GM19099 (cell line): ENCODE results near the gene CCSER1.

Source experiments
- POLR2A ChIP-seq: IDR thresholded peaks from 3 replicates; pipeline ENCODE4 v1.6.1; 2011; ENCODE audit warnings: low read depth; ENCODE audit not compliant: insufficient read length; ENCODE audit errors: extremely low read depth

The CCSER1 gene

GRCh38 chr4:91118597-91118996, 991.4 kb downstream of the CCSER1 start:
- TF ChIP-seq POLR2A = no peak

DNA sequence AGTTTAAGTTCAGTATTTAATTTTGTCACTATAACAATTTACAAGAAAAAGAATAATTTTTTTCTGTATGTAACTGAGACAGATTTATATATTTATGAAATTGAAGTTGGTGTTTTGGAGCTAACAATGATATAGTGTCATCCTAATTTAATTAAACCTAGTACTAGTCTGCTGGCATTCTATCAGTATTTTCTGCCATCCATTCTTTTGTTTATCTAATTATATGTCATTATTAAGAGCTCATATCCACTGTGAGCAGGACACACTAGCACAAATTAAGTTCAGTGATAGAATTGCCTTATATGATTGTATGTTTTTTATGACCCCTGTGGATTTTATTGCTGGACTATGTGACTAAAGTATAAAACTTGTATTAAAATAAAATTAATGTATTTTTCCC, 996.5 kb downstream of the CCSER1 start:
- no peak for TF ChIP-seq POLR2A

DNA sequence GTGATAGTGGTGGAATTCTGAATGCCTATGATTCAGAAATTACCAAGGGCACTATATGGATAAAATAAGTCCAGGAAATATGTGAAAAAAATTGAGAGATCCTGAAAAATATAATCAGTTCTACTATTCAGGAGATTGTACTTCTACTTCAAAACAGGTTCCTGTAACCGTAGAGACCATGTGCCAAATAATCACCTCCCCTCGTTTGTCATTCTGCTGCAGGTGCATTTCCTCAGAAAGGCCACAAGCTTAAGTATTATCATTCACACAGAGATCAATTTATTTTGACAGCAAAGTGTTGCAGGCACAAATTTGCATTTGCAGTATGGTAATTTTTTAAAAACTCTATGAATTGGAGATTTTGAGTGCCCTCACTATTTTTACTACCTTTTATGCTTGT, 1000.0 kb downstream of the CCSER1 start:
- TF ChIP-seq POLR2A = no peak

DNA sequence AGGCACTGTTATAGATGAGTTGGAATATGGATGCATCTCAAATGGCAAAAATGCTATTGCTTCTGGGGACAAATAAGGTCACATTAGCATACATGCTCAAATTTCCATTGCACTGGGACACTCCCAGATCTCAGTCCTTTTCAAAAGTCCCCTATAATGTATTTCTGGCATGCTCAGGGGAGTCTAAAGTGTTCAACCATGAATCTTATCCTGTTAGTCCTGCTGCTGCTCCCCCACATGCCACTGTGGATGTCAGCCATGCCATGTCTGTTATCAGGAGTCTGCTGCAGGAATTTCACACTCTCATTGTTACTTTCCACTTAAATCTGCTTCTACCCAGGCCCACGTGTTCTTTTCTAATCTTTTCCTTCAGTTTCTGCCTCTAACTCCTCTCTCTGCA, 1000.6 kb downstream of the CCSER1 start:
- no peak for TF ChIP-seq POLR2A

DNA sequence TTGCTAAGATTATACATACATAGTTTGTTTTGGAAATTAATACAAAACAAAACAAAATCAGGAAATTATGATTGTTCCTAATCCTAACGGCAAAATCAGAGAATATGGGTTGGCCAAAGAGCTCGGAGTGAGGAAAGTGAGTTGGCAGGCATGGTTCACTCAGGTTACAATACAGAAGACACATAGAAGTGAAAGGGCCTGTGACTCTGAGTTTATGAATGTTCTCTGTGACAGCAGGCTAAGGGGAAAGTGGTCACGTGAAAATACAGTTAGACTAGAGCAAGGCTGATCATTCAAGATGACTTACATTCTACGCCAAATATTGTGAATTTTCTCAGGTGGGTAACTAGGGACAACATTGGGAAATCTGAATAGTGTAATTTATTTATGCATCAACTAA, 1001.3 kb downstream of the CCSER1 start:
- TF ChIP-seq POLR2A = no peak

- no peak for TF ChIP-seq POLR2A
Observed at GRCh38 chr4:91147067-91147466, 1019.9 kb downstream of the CCSER1 start.

DNA sequence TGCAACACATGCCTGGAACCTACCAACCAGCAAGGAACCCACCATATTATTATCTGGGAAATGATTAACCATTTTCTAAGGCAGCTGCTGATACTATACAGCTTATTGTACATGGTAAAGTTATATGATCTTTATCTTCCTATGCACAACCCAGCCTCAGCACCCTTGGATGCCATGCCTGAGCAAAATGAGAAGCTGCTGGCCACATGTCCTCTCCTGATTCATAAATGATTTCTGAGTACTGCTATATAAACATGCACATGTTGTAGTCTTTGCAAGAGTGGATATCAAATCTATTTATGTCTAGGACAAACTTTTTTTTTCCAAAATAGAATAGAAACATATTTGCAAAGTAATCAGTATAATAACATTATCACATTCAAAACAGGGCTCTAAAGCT, 1043.6 kb downstream of the CCSER1 start:
- TF ChIP-seq POLR2A = no peak

DNA sequence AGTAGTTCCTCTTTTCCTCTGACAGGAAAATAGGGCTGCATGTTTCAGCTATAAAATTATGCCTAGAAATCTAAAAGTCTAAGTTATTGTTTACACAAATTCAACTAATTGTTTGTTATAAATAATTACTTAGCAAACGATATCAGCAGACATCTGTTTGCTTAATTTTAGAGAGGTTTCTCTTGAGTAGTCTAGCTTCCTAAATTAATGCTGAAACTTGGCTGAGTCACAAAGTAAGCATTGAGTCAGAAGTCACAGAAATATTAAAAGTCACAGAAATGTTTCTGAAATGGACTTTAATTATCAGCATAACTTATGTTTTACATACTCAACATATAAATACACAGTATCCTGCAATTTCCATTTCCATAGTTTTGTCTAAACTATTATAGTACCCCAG, 1044.0 kb downstream of the CCSER1 start:
- no peak for TF ChIP-seq POLR2A

GRCh38 chr4:91198951-91199350, 1071.8 kb downstream of the CCSER1 start:
- TF ChIP-seq POLR2A = no peak

- TF ChIP-seq POLR2A = no peak
Observed at GRCh38 chr4:91207535-91207934, 1080.3 kb downstream of the CCSER1 start.

- TF ChIP-seq POLR2A = no peak
Observed at GRCh38 chr4:91212211-91212610, 1085.0 kb downstream of the CCSER1 start.

GRCh38 chr4:91220315-91220714, 1093.1 kb downstream of the CCSER1 start:
- no peak for TF ChIP-seq POLR2A

DNA sequence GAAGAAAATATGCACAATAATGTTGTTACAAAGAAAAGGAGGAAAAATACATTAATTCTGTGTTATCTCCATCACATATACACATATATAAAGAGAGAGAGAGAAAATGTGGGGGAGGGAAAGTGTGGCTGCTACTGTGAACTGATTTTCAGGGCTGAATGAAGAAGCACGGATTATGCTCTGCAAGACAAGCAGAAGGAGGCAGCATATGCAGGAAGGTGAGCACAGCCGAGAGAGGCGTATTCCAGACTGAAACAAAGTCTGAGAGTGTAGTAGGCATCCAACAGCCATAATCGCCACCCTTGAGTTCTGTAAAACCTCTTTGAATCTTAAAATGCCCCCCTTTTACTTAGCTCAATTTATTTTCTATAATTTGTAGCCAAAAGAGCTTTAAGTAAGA, 1094.8 kb downstream of the CCSER1 start:
- no peak for TF ChIP-seq POLR2A

DNA sequence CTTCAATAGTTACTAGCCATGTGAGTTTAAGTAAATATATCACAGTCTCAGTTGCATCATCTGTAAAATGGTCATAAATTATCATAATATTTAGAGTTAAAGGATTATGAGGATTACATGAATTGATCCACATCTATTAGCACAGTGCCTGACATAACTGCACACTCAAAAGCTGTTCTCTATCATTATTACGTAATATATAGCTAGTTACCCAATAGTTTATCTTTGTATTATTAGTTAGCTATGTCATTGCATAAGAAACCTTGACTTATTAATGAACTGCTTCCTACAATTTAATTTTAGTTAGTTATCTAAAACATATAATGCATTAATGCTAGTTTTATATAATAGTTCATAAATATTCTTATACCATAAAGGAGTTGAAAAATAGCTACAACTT, 1099.7 kb downstream of the CCSER1 start:
- TF ChIP-seq POLR2A = no peak

DNA sequence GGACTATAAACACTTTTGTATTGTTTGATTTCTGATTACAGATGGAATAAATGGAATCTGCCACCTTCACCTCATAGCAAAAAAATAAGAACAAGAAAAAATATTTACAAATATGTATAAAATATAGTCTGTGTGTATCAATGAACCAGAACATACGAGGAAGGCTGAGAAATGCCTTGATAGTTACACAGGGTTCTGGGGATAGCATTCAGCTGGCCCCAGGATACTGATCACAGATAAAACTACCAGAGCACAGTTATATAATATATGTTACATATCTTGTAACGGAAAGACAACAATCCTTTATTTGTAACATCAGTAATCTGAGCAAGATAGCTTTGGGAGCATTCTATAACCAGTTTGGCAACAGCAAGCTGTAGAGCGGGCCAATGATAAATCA, 1101.5 kb downstream of the CCSER1 start:
- TF ChIP-seq POLR2A = no peak

DNA sequence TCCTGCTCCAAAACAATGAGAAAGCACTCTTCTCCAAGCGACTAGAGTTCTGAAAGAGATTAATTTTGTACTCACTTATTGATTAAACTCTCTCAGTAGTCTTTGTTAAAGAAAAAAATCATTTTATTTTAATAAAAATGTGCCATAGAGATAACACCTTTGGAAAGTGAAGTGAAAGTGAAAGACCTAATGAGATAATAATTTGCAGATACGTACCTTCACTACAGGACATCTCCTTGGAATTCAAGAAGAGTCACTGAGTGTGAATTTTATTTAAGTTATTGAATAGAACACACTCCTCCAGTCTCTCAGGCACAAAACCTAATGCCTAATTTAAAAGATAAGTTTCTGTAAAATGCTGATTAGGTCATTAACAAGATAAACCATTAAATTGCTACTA, 1106.0 kb downstream of the CCSER1 start:
- no peak for TF ChIP-seq POLR2A

- no peak for TF ChIP-seq POLR2A
Observed at GRCh38 chr4:91243132-91243531, 1115.9 kb downstream of the CCSER1 start.

DNA sequence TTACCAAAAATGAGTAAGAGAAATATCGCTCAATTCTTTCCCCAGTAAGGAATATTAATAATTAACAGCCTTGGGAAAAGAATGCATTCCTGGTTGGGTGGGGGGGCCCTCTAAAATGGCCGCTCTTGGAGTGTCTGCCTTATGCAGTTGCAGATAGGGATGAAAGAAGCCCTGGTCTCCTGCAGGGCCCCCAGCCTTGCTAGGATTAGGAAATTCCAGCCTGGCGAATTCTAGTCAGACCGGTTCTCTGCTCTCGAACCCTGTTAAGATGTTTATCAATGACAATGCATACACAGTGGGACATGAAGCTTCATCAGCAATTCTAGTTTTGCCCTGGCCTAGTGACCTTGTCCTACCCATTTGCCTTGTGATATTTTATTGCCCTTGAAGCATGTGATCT, 1128.8 kb downstream of the CCSER1 start:
- no peak for TF ChIP-seq POLR2A
